ENCODE results near the gene SLC15A4.

Gene SLC15A4

GRCh38 chr12:128823916-128824839, at the start of gene SLC15A4:
SLC15A4 (minus strand) TSS chr12:128823958; CDS start chr12:128823943, 15 bp downstream.
- H3K36me3 Mint-ChIP-seq (ENCODE audit: low read depth) = peaks cover 22% of the 10 kb centered on the region
- peaks cover 4% of the 10 kb centered on the region for H3K27me3 Mint-ChIP-seq
- H3K9me3 Mint-ChIP-seq = no peaks in the 10 kb centered on the region
- peak within 1 kb of the TSS; percentile 79 for H3K27ac Mint-ChIP-seq
- peaks cover 41% of the 10 kb centered on the region for H3K4me1 Mint-ChIP-seq (ENCODE audit: low read depth)
- H3K4me3 Mint-ChIP-seq = peak within 1 kb of the TSS; percentile 86

DNA sequence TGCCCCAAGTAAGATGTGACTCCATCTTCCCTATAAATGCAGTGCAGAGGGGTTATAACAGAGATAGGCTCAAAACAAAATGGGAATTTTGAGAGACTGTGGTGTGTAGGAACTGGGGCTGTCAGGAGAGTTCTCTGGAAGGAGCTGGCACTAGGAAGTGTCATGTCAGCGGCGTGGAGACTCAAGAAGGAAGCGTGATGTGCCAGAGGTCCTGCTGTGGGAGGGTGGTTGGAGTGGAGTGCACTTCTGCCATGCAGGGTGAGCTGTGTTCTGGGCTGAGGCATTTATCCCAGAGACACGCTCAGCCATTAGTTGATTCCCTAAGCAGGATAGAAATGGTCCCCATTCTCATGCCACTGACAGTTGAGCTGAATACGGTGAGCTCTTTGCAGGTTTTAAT, 48.5 kb upstream of the SLC15A4 start:
- H3K9me3 Mint-ChIP-seq = peaks cover 15% of the 10 kb centered on the region
- no peaks in the 10 kb centered on the region for H3K27me3 Mint-ChIP-seq
- no peak overlapping the region for H3K4me3 Mint-ChIP-seq
- no peak overlapping the region for H3K27ac Mint-ChIP-seq
- H3K4me1 Mint-ChIP-seq (ENCODE audit: low read depth) = no peaks in the 10 kb centered on the region
- peaks cover 4% of the 10 kb centered on the region for H3K36me3 Mint-ChIP-seq (ENCODE audit: low read depth)

DNA sequence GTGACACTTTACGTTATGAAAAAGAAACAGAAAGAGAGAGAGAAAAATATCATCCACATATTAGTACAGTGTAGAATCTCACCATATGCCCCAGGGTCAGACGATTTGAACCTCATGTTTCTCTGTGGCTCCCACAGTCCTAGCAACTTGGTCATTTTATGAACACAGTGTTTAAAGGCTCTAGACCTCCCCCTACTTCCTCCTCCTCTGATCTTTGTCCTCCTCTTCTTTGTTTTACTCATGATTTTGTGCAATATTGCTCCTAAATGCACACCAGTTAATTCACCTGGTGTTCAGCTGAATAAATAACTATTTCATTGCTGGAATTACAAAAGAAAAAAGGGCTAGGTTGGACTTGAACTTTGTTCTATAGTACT, 47.7 kb upstream of the SLC15A4 start:
- Mint-ChIP-seq H3K4me3 (no peak overlapping the region), H3K27me3 (no peaks in the 10 kb centered on the region), H3K36me3 (ENCODE audit: low read depth) (peaks cover 4% of the 10 kb centered on the region), H3K9me3 (peaks cover 8% of the 10 kb centered on the region), H3K27ac (no peak overlapping the region), H3K4me1 (ENCODE audit: low read depth) (no peaks in the 10 kb centered on the region)

GRCh38 chr12:128867466-128867865, 43.7 kb upstream of the SLC15A4 start:
- H3K27me3 Mint-ChIP-seq = no peaks in the 10 kb centered on the region
- no peak overlapping the region for H3K4me3 Mint-ChIP-seq
- no peaks in the 10 kb centered on the region for H3K4me1 Mint-ChIP-seq (ENCODE audit: low read depth)
- no peak overlapping the region for H3K27ac Mint-ChIP-seq
- H3K9me3 Mint-ChIP-seq = no peaks in the 10 kb centered on the region
- no peaks in the 10 kb centered on the region for H3K36me3 Mint-ChIP-seq (ENCODE audit: low read depth)

DNA sequence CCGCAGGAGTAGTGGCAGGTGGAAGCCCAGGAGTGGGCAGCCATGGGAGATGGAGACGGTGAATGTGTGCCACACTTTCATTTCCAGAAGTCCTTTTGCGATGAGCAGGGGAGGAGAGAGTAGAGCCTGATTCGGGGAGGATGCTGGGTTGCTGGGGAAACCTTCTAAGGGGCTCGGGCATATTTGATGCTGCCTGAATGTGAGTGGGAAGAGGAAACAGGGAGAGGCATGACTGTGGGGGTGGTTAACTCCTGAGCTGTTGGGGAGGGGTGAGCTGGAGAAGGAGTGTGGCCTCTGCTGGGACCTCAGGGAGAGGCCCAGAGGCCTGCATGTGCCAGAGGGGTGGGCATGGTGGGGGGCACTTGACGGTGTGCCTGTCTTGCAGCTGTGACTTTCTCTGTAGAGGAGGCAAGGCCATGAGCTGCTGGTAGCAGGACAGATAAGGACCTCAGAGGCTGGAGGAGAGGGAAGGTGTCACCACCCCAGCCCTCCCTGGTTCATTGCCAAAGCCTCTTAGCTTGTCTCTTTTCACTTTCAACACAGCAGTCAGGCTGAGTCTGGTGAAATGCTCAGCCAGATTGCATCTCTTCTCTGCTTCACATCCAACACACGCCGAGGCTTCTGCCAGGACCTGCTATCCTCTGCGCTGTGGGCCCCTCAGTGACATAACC, 40.9 kb upstream of the SLC15A4 start:
- no peaks in the 10 kb centered on the region for H3K9me3 Mint-ChIP-seq
- no peaks in the 10 kb centered on the region for H3K36me3 Mint-ChIP-seq (ENCODE audit: low read depth)
- H3K4me3 Mint-ChIP-seq = no peak overlapping the region
- H3K27ac Mint-ChIP-seq = no peak overlapping the region
- no peaks in the 10 kb centered on the region for H3K27me3 Mint-ChIP-seq
- no peaks in the 10 kb centered on the region for H3K4me1 Mint-ChIP-seq (ENCODE audit: low read depth)

- Mint-ChIP-seq H3K27ac (no peak overlapping the region), H3K36me3 (ENCODE audit: low read depth) (no peaks in the 10 kb centered on the region), H3K27me3 (no peaks in the 10 kb centered on the region), H3K4me3 (no peak overlapping the region), H3K9me3 (no peaks in the 10 kb centered on the region), H3K4me1 (ENCODE audit: low read depth) (no peaks in the 10 kb centered on the region)
Measured at GRCh38 chr12:128863957-128864356, 40.2 kb upstream of the SLC15A4 start.

- no peaks in the 10 kb centered on the region for H3K36me3 Mint-ChIP-seq (ENCODE audit: low read depth)
Measured at GRCh38 chr12:128861226-128862016, 37.7 kb upstream of the SLC15A4 start.

GRCh38 chr12:128859311-128859710, 35.6 kb upstream of the SLC15A4 start:
- Mint-ChIP-seq H3K9me3 (no peaks in the 10 kb centered on the region), H3K4me1 (ENCODE audit: low read depth) (no peaks in the 10 kb centered on the region), H3K36me3 (ENCODE audit: low read depth) (no peaks in the 10 kb centered on the region), H3K27me3 (peaks cover 19% of the 10 kb centered on the region), H3K4me3 (no peak overlapping the region), H3K27ac (no peak overlapping the region)

More at GRCh38 chr12:128861226-128862016, 37.7 kb upstream of the SLC15A4 start:
- H3K4me1 Mint-ChIP-seq (ENCODE audit: low read depth) = no peaks in the 10 kb centered on the region
- no peak overlapping the region for H3K4me3 Mint-ChIP-seq
- peaks cover 4% of the 10 kb centered on the region for H3K27me3 Mint-ChIP-seq
- H3K27ac Mint-ChIP-seq = no peak overlapping the region
- no peaks in the 10 kb centered on the region for H3K9me3 Mint-ChIP-seq

DNA sequence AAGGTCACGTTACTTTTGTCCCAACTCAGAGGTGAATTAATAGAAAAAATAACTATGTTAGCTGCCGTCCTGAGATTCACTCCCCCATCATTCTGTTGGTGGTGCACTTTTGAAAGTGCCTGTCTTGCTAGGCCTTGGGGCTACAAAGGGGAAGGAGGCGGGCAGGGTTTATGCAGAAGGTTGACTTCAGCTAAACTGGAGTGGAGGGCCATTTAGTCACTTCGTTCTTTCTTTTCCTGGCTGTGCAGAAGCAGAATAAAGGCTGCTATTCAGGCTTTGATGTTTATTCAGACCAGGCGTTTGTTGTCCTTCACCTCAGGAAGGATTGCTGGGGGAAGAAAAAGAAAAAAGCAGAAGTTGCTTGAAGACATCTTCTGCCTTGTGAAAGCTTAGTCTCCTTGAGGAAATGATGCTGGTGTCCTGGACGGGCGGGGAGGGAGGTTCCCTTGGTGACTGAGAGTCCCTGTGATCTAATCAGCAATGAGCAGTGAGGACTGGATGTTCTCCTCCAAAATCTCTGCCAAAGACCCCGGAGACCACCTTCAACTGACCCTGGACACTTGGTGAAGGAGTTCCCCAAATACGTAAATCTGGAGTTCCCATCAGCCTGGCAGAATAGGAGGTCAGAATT, 33.5 kb upstream of the SLC15A4 start:
- Mint-ChIP-seq H3K27ac (no peak overlapping the region), H3K27me3 (peaks cover 29% of the 10 kb centered on the region), H3K4me3 (no peak overlapping the region), H3K36me3 (ENCODE audit: low read depth) (no peaks in the 10 kb centered on the region), H3K4me1 (ENCODE audit: low read depth) (no peaks in the 10 kb centered on the region), H3K9me3 (no peaks in the 10 kb centered on the region)

DNA sequence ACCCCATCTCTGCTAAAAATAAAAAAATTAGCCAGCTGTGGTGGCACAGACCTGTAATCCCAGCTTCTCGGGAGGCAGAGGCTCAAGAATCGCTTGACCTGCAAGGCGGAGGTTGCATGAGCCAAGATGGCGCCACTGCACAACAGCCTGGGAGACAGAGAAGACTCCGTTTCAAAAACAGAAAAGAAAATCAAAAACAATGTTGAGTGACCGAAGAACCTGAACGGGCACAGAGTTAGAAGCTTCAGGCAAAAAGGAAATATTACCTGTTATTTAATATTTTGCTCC, 33.0 kb upstream of the SLC15A4 start:
- H3K9me3 Mint-ChIP-seq = no peaks in the 10 kb centered on the region
- H3K27me3 Mint-ChIP-seq = peaks cover 32% of the 10 kb centered on the region
- no peak overlapping the region for H3K4me3 Mint-ChIP-seq
- no peaks in the 10 kb centered on the region for H3K36me3 Mint-ChIP-seq (ENCODE audit: low read depth)
- no peak overlapping the region for H3K27ac Mint-ChIP-seq
- H3K4me1 Mint-ChIP-seq (ENCODE audit: low read depth) = no peaks in the 10 kb centered on the region

- Mint-ChIP-seq H3K9me3 (no peaks in the 10 kb centered on the region), H3K36me3 (ENCODE audit: low read depth) (no peaks in the 10 kb centered on the region), H3K4me3 (no peak overlapping the region), H3K27ac (no peak overlapping the region), H3K27me3 (peaks cover 34% of the 10 kb centered on the region), H3K4me1 (ENCODE audit: low read depth) (no peaks in the 10 kb centered on the region)
Measured at GRCh38 chr12:128856035-128856790, 32.5 kb upstream of the SLC15A4 start.

DNA sequence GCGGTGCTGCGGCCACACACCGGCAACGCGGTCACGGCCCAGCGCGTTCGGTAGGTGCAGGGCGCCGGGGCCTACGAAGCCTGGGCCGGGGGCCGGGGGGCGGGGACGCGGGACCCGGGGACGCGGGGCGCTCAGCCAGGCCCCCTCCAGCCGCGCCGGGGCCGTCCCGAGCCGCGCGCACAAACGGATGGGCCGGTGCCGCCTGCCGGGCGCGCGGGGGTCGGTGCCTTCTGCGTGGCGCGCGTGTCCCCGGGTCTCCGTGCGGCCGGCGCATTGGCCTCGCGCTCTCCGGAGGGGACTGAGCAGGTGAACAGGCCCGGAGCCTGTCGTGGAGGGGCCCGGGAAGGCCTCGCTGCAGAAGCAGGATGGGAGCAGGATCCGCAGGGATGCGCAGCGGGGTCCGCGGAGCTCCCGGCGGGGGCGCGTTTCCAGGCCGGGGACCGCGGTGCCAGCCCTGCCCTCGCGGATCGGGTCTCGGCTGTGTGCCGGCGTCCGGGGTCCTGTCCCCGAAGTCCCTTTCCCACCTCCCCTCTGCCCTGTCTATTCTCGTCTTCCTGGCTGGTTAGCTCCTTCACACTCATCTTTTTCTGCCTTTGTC, 29.9 kb upstream of the SLC15A4 start:
- Mint-ChIP-seq H3K27me3 (peaks cover 38% of the 10 kb centered on the region), H3K4me3 (peak overlapping the region; percentile 51), H3K27ac (no peak overlapping the region), H3K36me3 (ENCODE audit: low read depth) (no peaks in the 10 kb centered on the region), H3K9me3 (no peaks in the 10 kb centered on the region), H3K4me1 (ENCODE audit: low read depth) (no peaks in the 10 kb centered on the region)

DNA sequence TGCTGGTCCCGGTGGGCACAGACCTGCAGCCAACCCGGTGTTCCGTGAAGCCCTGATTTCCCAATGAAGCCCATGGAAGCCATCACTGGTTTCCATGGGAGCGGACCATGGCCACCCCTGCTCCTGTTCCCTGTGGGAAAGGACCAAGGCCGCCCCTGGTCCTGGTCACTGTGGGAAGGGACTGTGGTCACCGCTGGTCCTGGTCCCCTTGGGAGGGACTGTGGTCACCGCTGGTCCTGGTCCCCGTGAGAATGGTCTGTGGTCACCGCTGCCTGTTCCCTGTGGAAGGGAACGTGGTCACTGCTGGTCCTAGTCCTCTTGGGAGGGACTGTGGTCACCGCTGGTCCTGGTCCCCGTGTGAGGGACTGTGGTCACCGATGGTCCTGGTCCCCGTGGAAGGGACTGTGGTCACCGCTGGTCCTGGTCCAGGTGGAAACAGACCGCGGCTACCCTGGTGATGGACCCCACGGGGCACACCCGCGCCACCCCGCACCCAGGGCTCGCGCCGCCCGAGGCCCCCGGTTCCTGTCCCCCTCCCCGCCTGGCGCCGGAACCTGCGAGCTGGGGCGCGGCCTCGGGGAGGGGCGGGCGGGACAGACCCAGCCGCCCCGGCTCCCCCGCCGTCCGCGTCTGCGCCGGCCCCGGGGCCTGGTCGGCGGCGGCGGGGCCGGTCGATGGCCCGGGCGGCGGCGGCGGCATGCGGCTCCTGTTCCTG, 29.3 kb upstream of the SLC15A4 start, which contains the start of gene GLT1D1:
TSS of gene GLT1D1 (plus strand) at position 594 of the 715 bp plus-strand sequence. CDS start at position 698, 104 bp downstream.
- H3K4me1 Mint-ChIP-seq (ENCODE audit: low read depth) = no peaks in the 10 kb centered on the region
- H3K9me3 Mint-ChIP-seq = no peaks in the 10 kb centered on the region
- H3K36me3 Mint-ChIP-seq (ENCODE audit: low read depth) = no peaks in the 10 kb centered on the region
- peak within 1 kb of the TSS; percentile 51 for H3K4me3 Mint-ChIP-seq
- peaks cover 38% of the 10 kb centered on the region for H3K27me3 Mint-ChIP-seq
- H3K27ac Mint-ChIP-seq = no peak within 1 kb of the TSS
